HEK293T (cell line): ENCODE data around the gene LTB4R2.

Experiments used
- CTCF ChIA-PET: fragments of 350-600 bp; formaldehyde crosslinking; extraction: SDS; loops from one replicate; lab custom pipeline; 2021; ENCODE audit warnings: antibody characterized with exemption, inconsistent platforms; lab: Yijun Ruan, JAX
- POLR2A ChIA-PET: fragments of 350-600 bp; formaldehyde crosslinking; extraction: SDS; loops from one replicate; lab custom pipeline; 2020; ENCODE audit warnings: antibody characterized with exemption, inconsistent platforms; lab: Yijun Ruan, JAX
- DNase-seq: peaks from one replicate; pipeline ENCODE4 v3.0.0; 2012; ENCODE audit warnings: mixed read lengths; ENCODE audit errors: extremely low spot score
- ARNT ChIP-seq: fragments of 450-650 bp; IDR thresholded peaks from 2 replicates; pipeline ENCODE4 v1.6.1; 2017; ENCODE audit warnings: mild to moderate bottlenecking
- BHLHE40 ChIP-seq: fragments of 450-650 bp; IDR thresholded peaks from 2 replicates; pipeline ENCODE4 v1.6.1; 2016; ENCODE audit warnings: mild to moderate bottlenecking, moderate library complexity, borderline replicate concordance
- CTBP1 ChIP-seq: fragments of 450-650 bp; IDR thresholded peaks from 2 replicates; pipeline ENCODE4 v1.6.1; 2016; ENCODE audit warnings: borderline replicate concordance
- ELF4 ChIP-seq: fragments of 450-650 bp; IDR thresholded peaks from 2 replicates; pipeline ENCODE4 v1.6.1; 2017; ENCODE audit warnings: antibody characterized with exemption
- FOXA1 ChIP-seq: fragments of 450-650 bp; IDR thresholded peaks from 2 replicates; pipeline ENCODE4 v1.6.1; 2016; ENCODE audit warnings: mild to moderate bottlenecking
- FOXK2 ChIP-seq: fragments of 450-650 bp; IDR thresholded peaks from 2 replicates; pipeline ENCODE4 v1.6.1; 2016; ENCODE audit warnings: mild to moderate bottlenecking
- FOXM1 ChIP-seq: fragments of 450-650 bp; IDR thresholded peaks from 2 replicates; pipeline ENCODE4 v1.6.1; 2017; ENCODE audit warnings: mild to moderate bottlenecking, borderline replicate concordance
- HDGF ChIP-seq: fragments of 450-650 bp; IDR thresholded peaks from 2 replicates; pipeline ENCODE4 v1.6.1; 2017; ENCODE audit warnings: antibody characterized with exemption, borderline replicate concordance
- L3MBTL2 ChIP-seq: fragments of 450-650 bp; conservative IDR thresholded peaks from 2 replicates; pipeline ENCODE4 v1.6.1; 2016; ENCODE audit warnings: mild to moderate bottlenecking
- LEF1 ChIP-seq: fragments of 450-650 bp; IDR thresholded peaks from 2 replicates; pipeline ENCODE4 v1.6.1; 2017; ENCODE audit warnings: mild to moderate bottlenecking, borderline replicate concordance
- NFRKB ChIP-seq: fragments of 450-650 bp; IDR thresholded peaks from 2 replicates; pipeline ENCODE4 v1.6.1; 2016; ENCODE audit warnings: mild to moderate bottlenecking, moderate library complexity
- SP1 ChIP-seq: fragments of 450-650 bp; IDR thresholded peaks from 2 replicates; pipeline ENCODE4 v1.6.1; 2017
- SUZ12 ChIP-seq: fragments of 450-650 bp; IDR thresholded peaks from 2 replicates; pipeline ENCODE4 v1.6.1; 2016; ENCODE audit warnings: mild to moderate bottlenecking
- TARDBP ChIP-seq: fragments of 450-650 bp; IDR thresholded peaks from 2 replicates; pipeline ENCODE4 v1.6.1; 2016
- ZNF384 ChIP-seq: fragments of 450-650 bp; IDR thresholded peaks from 2 replicates; pipeline ENCODE4 v1.6.1; 2016
- TF ChIP-seq, protein P1 (sequence below): fragments of 450-650 bp; IDR thresholded peaks from 2 replicates; pipeline ENCODE4 v1.6.1; 2016

Gene LTB4R2

DNA sequence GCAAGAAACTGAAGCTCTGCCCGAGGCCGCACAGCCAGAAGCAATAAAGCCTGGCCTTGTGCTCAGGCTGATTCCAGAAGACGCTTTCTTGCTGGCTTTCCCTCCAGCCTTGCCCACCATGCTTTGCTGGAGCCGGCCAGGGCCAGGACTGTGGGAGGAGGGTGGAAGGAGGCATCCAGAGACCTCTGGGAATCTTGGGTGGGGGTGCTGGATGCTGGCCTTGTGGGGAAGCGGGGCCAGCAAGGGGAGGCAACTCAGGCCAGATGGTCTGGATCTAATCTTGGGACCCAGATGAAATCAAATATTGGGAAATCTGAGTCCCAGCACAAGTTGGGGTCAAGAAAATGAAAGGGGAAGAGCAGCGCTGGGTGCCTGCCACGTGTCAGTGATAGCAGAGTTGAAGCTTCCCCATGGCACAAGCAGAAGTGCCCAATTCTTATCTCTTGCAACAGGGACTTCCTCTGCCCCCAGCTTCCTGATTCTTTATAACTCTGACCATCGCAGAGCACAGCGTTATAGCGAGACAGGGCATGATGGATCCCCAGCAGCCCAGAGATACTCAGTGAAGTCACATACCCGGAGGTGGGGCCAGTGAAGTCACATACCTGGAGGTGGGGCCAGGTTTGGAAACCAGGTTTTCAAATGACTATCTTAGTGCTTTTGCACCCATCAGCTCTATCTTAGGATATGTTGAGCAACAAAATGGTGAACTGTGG, 32.2 kb upstream of the LTB4R2 start:
- no peak for DNase-seq
- ChIA-PET POLR2A (interaction anchor here (0.8 kb wide), 1 partner anchor 35 kb away, joined by 3 read pairs; the partner anchor contains the start of gene TINF2), CTCF (no interaction called here)
- no peak for TF ChIP-seq FOXM1
- TF ChIP-seq FOXK2: no peak
- no peak for TF ChIP-seq LEF1
- no peak for TF ChIP-seq CTBP1
- TF ChIP-seq NFRKB: no peak
- TF ChIP-seq FOXA1: no peak
- no peak for TF ChIP-seq SUZ12
- TF ChIP-seq ARNT: no peak
- TF ChIP-seq BHLHE40: no peak
- TF ChIP-seq TARDBP: no peak
- TF ChIP-seq, protein P1, sequence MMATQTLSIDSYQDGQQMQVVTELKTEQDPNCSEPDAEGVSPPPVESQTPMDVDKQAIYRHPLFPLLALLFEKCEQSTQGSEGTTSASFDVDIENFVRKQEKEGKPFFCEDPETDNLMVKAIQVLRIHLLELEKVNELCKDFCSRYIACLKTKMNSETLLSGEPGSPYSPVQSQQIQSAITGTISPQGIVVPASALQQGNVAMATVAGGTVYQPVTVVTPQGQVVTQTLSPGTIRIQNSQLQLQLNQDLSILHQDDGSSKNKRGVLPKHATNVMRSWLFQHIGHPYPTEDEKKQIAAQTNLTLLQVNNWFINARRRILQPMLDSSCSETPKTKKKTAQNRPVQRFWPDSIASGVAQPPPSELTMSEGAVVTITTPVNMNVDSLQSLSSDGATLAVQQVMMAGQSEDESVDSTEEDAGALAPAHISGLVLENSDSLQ: no peak

DNA sequence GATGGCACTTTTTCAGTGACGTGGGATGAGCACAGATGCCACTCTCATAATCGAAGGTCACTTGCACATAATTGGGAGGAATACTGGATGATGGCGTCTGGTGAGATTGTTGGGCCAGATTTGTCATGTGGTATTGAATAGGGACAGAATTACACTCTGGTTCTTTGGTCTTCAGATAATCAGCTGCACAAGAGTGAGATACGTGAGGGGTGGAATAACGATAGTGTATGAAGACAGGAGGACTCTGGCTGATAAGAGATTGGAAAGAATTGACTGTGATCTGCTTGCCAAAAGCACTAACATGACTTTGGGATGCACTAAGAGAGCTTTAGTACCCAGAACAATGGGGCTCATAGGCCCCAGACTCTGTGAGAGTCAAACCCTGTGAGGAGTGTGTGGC, 31.5 kb upstream of the LTB4R2 start:
- no peak for TF ChIP-seq HDGF
- TF ChIP-seq ZNF384: no peak
- no peak for TF ChIP-seq SUZ12
- no peak for TF ChIP-seq BHLHE40
- TF ChIP-seq FOXM1: no peak
- TF ChIP-seq, protein P1: no peak
- TF ChIP-seq SP1: no peak
- no peak for TF ChIP-seq L3MBTL2
- TF ChIP-seq ARNT: no peak
- no peak for TF ChIP-seq ELF4
- TF ChIP-seq FOXK2: no peak
- TF ChIP-seq FOXA1: no peak
- TF ChIP-seq LEF1: no peak
- TF ChIP-seq NFRKB: no peak
- TF ChIP-seq CTBP1: no peak
- TF ChIP-seq TARDBP: no peak
- no peak for DNase-seq
- ChIA-PET POLR2A (interaction anchor here (0.8 kb wide), 1 partner anchor 36 kb away, joined by 3 read pairs; the partner anchor contains the start of gene TINF2), CTCF (no interaction called here)

GRCh38 chr14:24279301-24280186, 30.4 kb upstream of the LTB4R2 start:
- POLR2A ChIA-PET: interaction anchor here (5.3 kb wide), 1 partner anchor 8 kb away, joined by 39 read pairs; the partner anchor contains the start of gene RABGGTA
- DNase-seq: no peak
- CTCF ChIA-PET: interaction anchor here (1.1 kb wide), 1 partner anchor 52 kb away, joined by 3 read pairs; no protein-coding TSS in a partner anchor
- TF ChIP-seq FOXA1 (no peak), FOXM1 (no peak), CTBP1 (no peak), SUZ12 (no peak), HDGF (no peak)

- POLR2A ChIA-PET: interaction anchor here (1.6 to 5.3 kb wide), 2 partner anchors 9 to 38 kb away, joined by 6 to 39 read pairs; partner anchors contain the start of genes RABGGTA and TINF2
- CTCF ChIA-PET: interaction anchor here (0.6 to 1.2 kb wide), 3 partner anchors 9 to 51 kb away, joined by 3 to 5 read pairs (median 4); partner anchors contain the start of gene RABGGTA
- DNase-seq: no peak
- TF ChIP-seq SUZ12 (no peak), ELF4 (no peak), FOXA1 (no peak), ZNF384 (no peak), CTBP1 (no peak), LEF1 (no peak), ARNT (no peak), FOXM1 (no peak), L3MBTL2 (no peak), SP1 (no peak), TARDBP (no peak), FOXK2 (no peak)
- TF ChIP-seq, protein P1: no peak
Observed at GRCh38 chr14:24280797-24281460, 29.0 kb upstream of the LTB4R2 start.

- ChIA-PET POLR2A (interaction anchor here (1.6 to 5.3 kb wide), 2 partner anchors 10 to 39 kb away, joined by 6 to 39 read pairs; partner anchors contain the start of genes RABGGTA and TINF2), CTCF (interaction anchor here (1.2 kb wide), 1 partner anchor 10 kb away, joined by 5 read pairs; the partner anchor contains the start of gene RABGGTA)
- no peak for DNase-seq
- TF ChIP-seq LEF1 (no peak), FOXK2 (no peak), HDGF (no peak)
Observed at GRCh38 chr14:24281636-24282035, 28.3 kb upstream of the LTB4R2 start.
